ENCODE data around the gene JAKMIP3.
"Not testable (repeated sequence)": the region's sequence is repeated elsewhere in the genome, so short reads cannot be mapped to it uniquely, and the experiment has no call there.

The JAKMIP3 gene

GRCh38 chr10:132066186-132066585 lies 440 bp downstream of the JAKMIP3 start:
- Mint-ChIP-seq H3K27me3 (ENCODE audit: low read depth) (peaks cover 5% of the 10 kb centered on the region), H3K4me1 (ENCODE audit: low read depth) (peaks cover 3% of the 10 kb centered on the region), H3K36me3 (ENCODE audit: low read depth) (no peaks in the 10 kb centered on the region), H3K4me3 (peak overlapping the region; percentile 64), H3K27ac (no peak overlapping the region), H3K9me3 (no peaks in the 10 kb centered on the region)

GRCh38 chr10:132066812-132067211 lies 1.1 kb downstream of the JAKMIP3 start:
- peaks cover 3% of the 10 kb centered on the region for H3K4me1 Mint-ChIP-seq (ENCODE audit: low read depth)
- no peak overlapping the region for H3K4me3 Mint-ChIP-seq
- H3K27me3 Mint-ChIP-seq (ENCODE audit: low read depth), result peaks cover 5% of the 10 kb centered on the region
- no peak overlapping the region for H3K27ac Mint-ChIP-seq
- H3K9me3 Mint-ChIP-seq, result no peaks in the 10 kb centered on the region
- no peaks in the 10 kb centered on the region for H3K36me3 Mint-ChIP-seq (ENCODE audit: low read depth)

GRCh38 chr10:132068431-132069121 lies 2.8 kb downstream of the JAKMIP3 start:
- Mint-ChIP-seq H3K4me1 (ENCODE audit: low read depth) (peaks cover 3% of the 10 kb centered on the region), H3K4me3 (no peak overlapping the region), H3K27me3 (ENCODE audit: low read depth) (peaks cover 5% of the 10 kb centered on the region), H3K9me3 (no peaks in the 10 kb centered on the region), H3K36me3 (ENCODE audit: low read depth) (no peaks in the 10 kb centered on the region), H3K27ac (no peak overlapping the region)

- Mint-ChIP-seq H3K4me1 (ENCODE audit: low read depth) (peaks cover 3% of the 10 kb centered on the region), H3K9me3 (no peaks in the 10 kb centered on the region), H3K27me3 (ENCODE audit: low read depth) (peaks cover 5% of the 10 kb centered on the region), H3K27ac (no peak overlapping the region), H3K4me3 (no peak overlapping the region), H3K36me3 (ENCODE audit: low read depth) (no peaks in the 10 kb centered on the region)
Observed at GRCh38 chr10:132069122-132069848, 3.5 kb downstream of the JAKMIP3 start.

- H3K9me3 Mint-ChIP-seq, result no peaks in the 10 kb centered on the region
- peaks cover 3% of the 10 kb centered on the region for H3K4me1 Mint-ChIP-seq (ENCODE audit: low read depth)
- no peak overlapping the region for H3K4me3 Mint-ChIP-seq
- H3K27me3 Mint-ChIP-seq (ENCODE audit: low read depth), result peaks cover 5% of the 10 kb centered on the region
- no peaks in the 10 kb centered on the region for H3K36me3 Mint-ChIP-seq (ENCODE audit: low read depth)
- H3K27ac Mint-ChIP-seq, result no peak overlapping the region
Observed at GRCh38 chr10:132069849-132070182, 4.1 kb downstream of the JAKMIP3 start.

- Mint-ChIP-seq H3K4me1 (ENCODE audit: low read depth) (peaks cover 3% of the 10 kb centered on the region), H3K27ac (no peak overlapping the region)
Observed at GRCh38 chr10:132070724-132071123, 5.0 kb downstream of the JAKMIP3 start.

GRCh38 chr10:132071667-132072066 lies 5.9 kb downstream of the JAKMIP3 start:
- H3K36me3 Mint-ChIP-seq (ENCODE audit: low read depth), result no peaks in the 10 kb centered on the region
- H3K9me3 Mint-ChIP-seq, result no peaks in the 10 kb centered on the region
- no peaks in the 10 kb centered on the region for H3K4me1 Mint-ChIP-seq (ENCODE audit: low read depth)
- H3K27ac Mint-ChIP-seq, result no peak overlapping the region
- no peaks in the 10 kb centered on the region for H3K27me3 Mint-ChIP-seq (ENCODE audit: low read depth)
- H3K4me3 Mint-ChIP-seq, result no peak overlapping the region

More at GRCh38 chr10:132070724-132071123, 5.0 kb downstream of the JAKMIP3 start:
- peaks cover 3% of the 10 kb centered on the region for H3K27me3 Mint-ChIP-seq (ENCODE audit: low read depth)
- no peaks in the 10 kb centered on the region for H3K9me3 Mint-ChIP-seq
- no peaks in the 10 kb centered on the region for H3K36me3 Mint-ChIP-seq (ENCODE audit: low read depth)
- no peak overlapping the region for H3K4me3 Mint-ChIP-seq

- H3K4me3 Mint-ChIP-seq, result no peak overlapping the region
- no peaks in the 10 kb centered on the region for H3K4me1 Mint-ChIP-seq (ENCODE audit: low read depth)
- H3K36me3 Mint-ChIP-seq (ENCODE audit: low read depth), result no peaks in the 10 kb centered on the region
Observed at GRCh38 chr10:132075909-132076577, 10.3 kb downstream of the JAKMIP3 start.

GRCh38 chr10:132076578-132077081 lies 10.9 kb downstream of the JAKMIP3 start:
- Mint-ChIP-seq H3K9me3 (no peaks in the 10 kb centered on the region), H3K4me1 (ENCODE audit: low read depth) (no peaks in the 10 kb centered on the region), H3K27ac (no peak overlapping the region), H3K36me3 (ENCODE audit: low read depth) (no peaks in the 10 kb centered on the region), H3K27me3 (ENCODE audit: low read depth) (peaks cover 2% of the 10 kb centered on the region), H3K4me3 (no peak overlapping the region)

More at GRCh38 chr10:132075909-132076577, 10.3 kb downstream of the JAKMIP3 start:
- Mint-ChIP-seq H3K27ac (no peak overlapping the region), H3K9me3 (no peaks in the 10 kb centered on the region), H3K27me3 (ENCODE audit: low read depth) (no peaks in the 10 kb centered on the region)

GRCh38 chr10:132077091-132077490 lies 11.3 kb downstream of the JAKMIP3 start:
- Mint-ChIP-seq H3K9me3 (no peaks in the 10 kb centered on the region), H3K4me1 (ENCODE audit: low read depth) (no peaks in the 10 kb centered on the region), H3K36me3 (ENCODE audit: low read depth) (no peaks in the 10 kb centered on the region), H3K27me3 (ENCODE audit: low read depth) (peaks cover 4% of the 10 kb centered on the region), H3K27ac (no peak overlapping the region), H3K4me3 (no peak overlapping the region)

GRCh38 chr10:132078746-132079345 lies 13.1 kb downstream of the JAKMIP3 start:
- H3K27me3 Mint-ChIP-seq (ENCODE audit: low read depth), result peaks cover 4% of the 10 kb centered on the region
- no peaks in the 10 kb centered on the region for H3K9me3 Mint-ChIP-seq
- H3K27ac Mint-ChIP-seq, result no peak overlapping the region
- H3K4me1 Mint-ChIP-seq (ENCODE audit: low read depth), result no peaks in the 10 kb centered on the region
- H3K4me3 Mint-ChIP-seq, result no peak overlapping the region
- no peaks in the 10 kb centered on the region for H3K36me3 Mint-ChIP-seq (ENCODE audit: low read depth)

- H3K4me3 Mint-ChIP-seq; H3K9me3 Mint-ChIP-seq; H3K36me3 Mint-ChIP-seq (ENCODE audit: low read depth); H3K4me1 Mint-ChIP-seq (ENCODE audit: low read depth); H3K27ac Mint-ChIP-seq: not testable (repeated sequence)
- H3K27me3 Mint-ChIP-seq (ENCODE audit: low read depth), result peaks cover 23% of the 10 kb centered on the region
Observed at GRCh38 chr10:132084384-132084783, 18.6 kb downstream of the JAKMIP3 start.

- not testable (repeated sequence) for H3K36me3 Mint-ChIP-seq (ENCODE audit: low read depth); H3K27ac Mint-ChIP-seq; H3K4me3 Mint-ChIP-seq; H3K9me3 Mint-ChIP-seq
- Mint-ChIP-seq H3K27me3 (ENCODE audit: low read depth) (peaks cover 11% of the 10 kb centered on the region), H3K4me1 (ENCODE audit: low read depth) (peaks cover 20% of the 10 kb centered on the region)
Observed at GRCh38 chr10:132093236-132093635, 27.5 kb downstream of the JAKMIP3 start.

- Mint-ChIP-seq H3K4me1 (ENCODE audit: low read depth) (peaks cover 20% of the 10 kb centered on the region), H3K27ac (no peak overlapping the region), H3K36me3 (ENCODE audit: low read depth) (no peaks in the 10 kb centered on the region), H3K9me3 (no peaks in the 10 kb centered on the region), H3K27me3 (ENCODE audit: low read depth) (peaks cover 11% of the 10 kb centered on the region), H3K4me3 (no peak overlapping the region)
Observed at GRCh38 chr10:132094581-132095234, 29.0 kb downstream of the JAKMIP3 start.
